Brain microvascular endothelial cell (primary cell): ENCODE measurements around the gene RUNDC3A.
"Not testable (repeated sequence)": the region's sequence is repeated elsewhere in the genome, so short reads cannot be mapped to it uniquely, and the experiment has no call there.

Experiments used
- DNase-seq: peaks from one replicate; pipeline ENCODE4 v3.0.0-alpha.2; 2020
- H3K27ac ChIP-seq: fragments of 250-450 bp; sonication (Bioruptor Pico); 2 replicates; pipeline ENCODE4 v1.5.1; 2020; ENCODE audit warnings: mild to moderate bottlenecking, moderate library complexity
- H3K27me3 ChIP-seq: fragments of 250-450 bp; sonication (Bioruptor Pico); replicated peaks from 2 replicates; pipeline ENCODE4 v1.5.1; 2020; ENCODE audit warnings: mild to moderate bottlenecking
- H3K36me3 ChIP-seq: fragments of 250-450 bp; sonication (Bioruptor Pico); replicated peaks from 2 replicates; pipeline ENCODE4 v1.5.1; 2020; ENCODE audit warnings: mild to moderate bottlenecking
- H3K4me3 ChIP-seq: 2 replicates; pipeline ENCODE4 v1.5.1; 2011; ENCODE audit warnings: low read depth, mild to moderate bottlenecking, control low read depth, low read length, moderate library complexity
- CTCF ChIP-seq: IDR thresholded peaks from 2 replicates; pipeline ENCODE4 v1.5.1; 2011; ENCODE audit warnings: low read depth, mild to moderate bottlenecking, moderate library complexity, low read length, control low read depth, inconsistent platforms; ENCODE audit errors: missing control alignments
- in situ Hi-C: cut with HindIII; loops from 2 replicates; pipeline ENCODE4 v1.10.0; 2017; ENCODE audit warnings: low sequenced_read_pairs, low pct_ligation_motif_present

The RUNDC3A gene

DNA sequence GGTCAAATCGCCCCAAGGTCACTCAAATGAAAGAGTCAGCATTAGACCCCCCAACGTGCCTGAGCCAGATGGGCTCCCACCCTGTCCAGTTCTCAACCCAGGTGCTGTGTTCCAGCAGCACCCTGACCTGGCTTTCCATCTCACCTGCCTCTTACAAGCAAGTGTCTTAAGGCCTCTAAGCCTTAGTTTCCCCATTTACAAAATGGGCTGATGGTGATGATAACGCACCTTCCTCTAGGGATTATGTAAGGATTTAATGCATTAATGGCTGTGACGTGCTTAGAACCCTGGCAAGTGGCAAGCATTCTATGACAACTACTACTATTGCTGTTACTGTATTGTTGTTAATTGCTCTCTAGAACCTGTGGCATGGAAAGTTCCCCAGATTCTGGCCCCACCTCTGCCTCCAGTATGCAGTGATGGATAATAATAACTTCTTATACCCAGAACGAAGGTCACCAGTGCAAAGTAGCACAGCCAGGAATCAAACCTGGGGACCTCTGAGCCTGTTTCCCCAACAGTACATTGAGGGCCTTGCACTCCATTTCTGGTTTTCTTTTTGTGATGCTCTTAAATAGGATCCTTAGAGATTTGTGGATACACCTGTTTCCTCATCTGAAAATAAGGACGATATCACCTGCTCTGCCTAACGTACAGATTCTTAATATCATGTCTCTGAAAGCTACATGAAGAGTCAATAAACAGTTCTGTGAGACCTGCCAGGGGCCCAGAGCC lies 19.5 kb downstream of the RUNDC3A start:
- H3K27me3 ChIP-seq = no peaks in the 10 kb centered on the region
- no peak overlapping the region for H3K27ac ChIP-seq
- in situ Hi-C loops = loop anchor here (10.0 kb wide), 1 partner anchor 123 kb away; no protein-coding TSS in a partner anchor

GRCh38 chr17:44329516-44329915 lies 21.1 kb downstream of the RUNDC3A start:
- H3K27ac ChIP-seq, H3K27me3 ChIP-seq, H3K36me3 ChIP-seq, DNase-seq, H3K4me3 ChIP-seq: not testable (repeated sequence)
- in situ Hi-C loops = loop anchor here (10.0 kb wide), 1 partner anchor 125 kb away; no protein-coding TSS in a partner anchor

More for the DNA sequence above, 19.5 kb downstream of the RUNDC3A start:
- H3K36me3 ChIP-seq = no peaks in the 10 kb centered on the region
- TF ChIP-seq CTCF = no peak
- no peak overlapping the region for H3K4me3 ChIP-seq
- DNase-seq = no peak

DNA sequence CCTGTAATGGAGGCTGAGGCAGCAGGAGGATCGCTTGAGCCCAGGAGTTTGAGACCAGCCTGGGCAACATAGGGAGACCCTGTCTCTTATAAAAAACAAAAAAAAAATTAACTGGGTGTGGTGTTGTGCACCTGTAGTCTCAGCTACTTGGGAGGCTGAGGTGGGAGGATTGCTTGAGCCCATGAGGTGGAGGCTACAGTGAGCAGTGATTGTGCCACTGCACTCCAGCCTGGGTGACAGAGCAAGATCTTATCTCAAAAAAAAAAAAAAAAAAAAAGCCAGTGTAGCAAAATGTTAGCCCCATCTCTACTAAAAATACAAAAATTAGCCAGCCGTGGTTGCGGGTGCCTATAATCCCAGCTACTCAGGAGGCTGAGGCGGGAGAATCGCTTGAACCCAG lies 21.9 kb downstream of the RUNDC3A start:
- in situ Hi-C loops, H3K36me3 ChIP-seq, DNase-seq, H3K4me3 ChIP-seq, H3K27ac ChIP-seq, H3K27me3 ChIP-seq: not testable (repeated sequence)

GRCh38 chr17:44331249-44331760 lies 22.9 kb downstream of the RUNDC3A start:
- H3K36me3 ChIP-seq = no peaks in the 10 kb centered on the region
- peak; percentile 60 for DNase-seq
- TF ChIP-seq CTCF = peak; percentile 83
- in situ Hi-C loops = no loop called here
- H3K4me3 ChIP-seq = no peak overlapping the region
- H3K27ac ChIP-seq = no peak overlapping the region
- H3K27me3 ChIP-seq = peaks cover 2% of the 10 kb centered on the region

- no peak for DNase-seq
- Histone ChIP-seq H3K36me3 (no peaks in the 10 kb centered on the region), H3K27ac (no peak overlapping the region), H3K27me3 (peaks cover 2% of the 10 kb centered on the region), H3K4me3 (no peak overlapping the region)
- no peak for TF ChIP-seq CTCF
- in situ Hi-C loops = no loop called here
Observed at GRCh38 chr17:44333371-44333770, 25.0 kb downstream of the RUNDC3A start.

DNA sequence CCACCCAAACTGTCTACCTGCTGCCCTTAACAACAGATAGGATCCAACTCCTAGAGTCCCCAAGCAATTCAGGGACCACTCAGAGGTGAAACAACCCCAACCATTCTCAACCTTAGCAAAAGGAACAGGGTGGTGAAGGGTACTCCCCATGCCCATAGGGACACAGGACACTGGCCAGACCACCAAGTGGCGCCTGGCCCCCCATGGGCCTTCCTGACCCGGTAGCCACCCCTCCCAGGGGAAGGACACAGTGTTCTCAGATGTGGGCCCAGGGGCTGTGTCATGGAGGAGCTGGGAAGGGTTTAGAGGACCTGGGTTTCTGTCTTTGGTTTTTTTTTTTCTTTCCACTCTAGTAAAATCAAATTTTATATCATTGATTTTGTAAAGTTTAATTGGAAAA lies 25.9 kb downstream of the RUNDC3A start:
- Histone ChIP-seq H3K36me3 (no peaks in the 10 kb centered on the region), H3K4me3 (no peak overlapping the region), H3K27ac (no peak overlapping the region), H3K27me3 (peaks cover 2% of the 10 kb centered on the region)
- DNase-seq = no peak
- no peak for TF ChIP-seq CTCF
- in situ Hi-C loops = no loop called here

- Histone ChIP-seq H3K27me3 (peaks cover 2% of the 10 kb centered on the region), H3K36me3 (no peaks in the 10 kb centered on the region), H3K27ac (no peak overlapping the region), H3K4me3 (no peak overlapping the region)
- no peak for TF ChIP-seq CTCF
- no peak for DNase-seq
- in situ Hi-C loops = no loop called here
Observed at GRCh38 chr17:44334727-44335126, 26.3 kb downstream of the RUNDC3A start.
